Fibroblast of villous mesenchyme (primary cell): ENCODE data around the gene SLC4A9. TPM values are rescaled to one million over a fixed set of nuclear protein-coding genes. Genes with fewer than 3 reads are reported as not detected.

Experiments
- DNase-seq: peaks from one replicate; pipeline ENCODE4 v3.0.0-alpha.2; 2010; ENCODE audit warnings: low read depth
- H3K4me3 ChIP-seq: 2 replicates; pipeline ENCODE4 v1.5.1; 2011; ENCODE audit warnings: low read depth, mild to moderate bottlenecking, low read length
- CTCF ChIP-seq: IDR thresholded peaks from 2 replicates; pipeline ENCODE4 v1.5.1; 2012; ENCODE audit warnings: low read depth, mild to moderate bottlenecking, low read length; ENCODE audit not compliant: insufficient read depth
- total RNA-seq: library from RNA; depleted of rRNA; stranded (reverse); fragments of >200 nt; gene quantifications from 2 replicates; pipeline ENCODE4 v1.2.3, GENCODE V29; 2012

Gene SLC4A9
- total RNA-seq, 1 donor: not detected

- no peak for DNase-seq
- H3K4me3 ChIP-seq: no peak overlapping the region
- TF ChIP-seq CTCF: no peak
Measured at GRCh38 chr5:140364472-140364765, 4.4 kb downstream of the SLC4A9 start.

GRCh38 chr5:140365282-140365681 is 5.3 kb downstream of the SLC4A9 start:
- no peak for TF ChIP-seq CTCF

GRCh38 chr5:140365941-140366340 is 5.9 kb downstream of the SLC4A9 start:
- no peak overlapping the region for H3K4me3 ChIP-seq
- DNase-seq: no peak
- no peak for TF ChIP-seq CTCF

More at GRCh38 chr5:140365282-140365681, 5.3 kb downstream of the SLC4A9 start:
- no peak for DNase-seq
- no peak overlapping the region for H3K4me3 ChIP-seq

- no peak for DNase-seq
- TF ChIP-seq CTCF: no peak
Measured at GRCh38 chr5:140366589-140367255, 6.7 kb downstream of the SLC4A9 start.

GRCh38 chr5:140367256-140368013 is 7.4 kb downstream of the SLC4A9 start:
- no peak overlapping the region for H3K4me3 ChIP-seq
- no peak for TF ChIP-seq CTCF
- no peak for DNase-seq

More at GRCh38 chr5:140366589-140367255, 6.7 kb downstream of the SLC4A9 start:
- H3K4me3 ChIP-seq: no peak overlapping the region

GRCh38 chr5:140371356-140372151 is 11.6 kb downstream of the SLC4A9 start:
- no peak for DNase-seq
- TF ChIP-seq CTCF: no peak
- no peak overlapping the region for H3K4me3 ChIP-seq
